NCI-H1092 treated with DMSO at 0.1 percent for 48 hours (cell line): ENCODE data around the gene NUDT5.
A peak's percentile ranks its signal among the peaks of the same experiment; 100 is the strongest.

Experiments
- DNase-seq: peaks from one replicate; lab custom pipeline; 2025; lab: John Stamatoyannopoulos, UW

Gene NUDT5

DNA sequence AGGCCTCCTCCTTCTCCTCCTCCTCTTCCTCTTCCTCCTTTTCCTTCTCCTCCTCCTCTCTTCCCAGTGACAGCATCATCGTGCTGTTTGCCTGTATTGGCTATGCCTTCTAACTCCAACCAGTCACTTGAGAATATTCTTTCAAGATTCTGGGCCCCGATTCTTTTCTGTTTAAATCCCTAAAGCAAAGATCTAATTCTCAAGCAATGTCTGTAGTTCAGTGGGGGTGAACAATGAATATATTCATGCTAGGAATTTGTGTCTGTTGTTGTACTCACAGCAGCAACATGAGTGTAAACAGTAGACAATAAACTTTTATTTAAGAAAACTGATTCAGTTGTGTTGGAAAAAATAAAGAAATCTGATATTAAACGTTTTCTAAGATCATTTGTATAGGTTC lies 30.7 kb downstream of the NUDT5 start:
- DNase-seq = no peak

GRCh38 chr10:12164085-12164484 lies 31.6 kb downstream of the NUDT5 start:
- no peak for DNase-seq

- DNase-seq = no peak
Measured at GRCh38 chr10:12162927-12163326, 32.8 kb downstream of the NUDT5 start.

- no peak for DNase-seq
Measured at GRCh38 chr10:12160664-12161063, 35.0 kb downstream of the NUDT5 start.

DNA sequence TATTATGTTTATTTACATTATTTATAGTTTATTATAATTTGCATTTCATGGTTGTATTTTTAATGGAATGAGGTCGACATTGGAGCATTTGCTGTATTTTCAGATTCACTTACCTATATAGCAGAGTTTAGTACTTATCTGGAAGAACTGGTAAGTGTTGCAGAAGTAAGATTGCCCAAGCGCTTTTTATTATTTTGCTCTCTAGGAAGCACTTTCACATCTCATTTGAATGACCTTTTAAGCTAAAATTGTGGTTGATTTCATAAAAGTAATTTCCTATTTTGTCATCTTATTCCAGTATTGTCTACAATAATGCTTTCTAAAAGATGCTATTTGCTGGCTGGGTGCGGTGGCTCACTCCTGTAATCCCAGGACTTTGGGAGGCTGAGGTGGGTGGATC lies 37.6 kb downstream of the NUDT5 start:
- no peak for DNase-seq

DNA sequence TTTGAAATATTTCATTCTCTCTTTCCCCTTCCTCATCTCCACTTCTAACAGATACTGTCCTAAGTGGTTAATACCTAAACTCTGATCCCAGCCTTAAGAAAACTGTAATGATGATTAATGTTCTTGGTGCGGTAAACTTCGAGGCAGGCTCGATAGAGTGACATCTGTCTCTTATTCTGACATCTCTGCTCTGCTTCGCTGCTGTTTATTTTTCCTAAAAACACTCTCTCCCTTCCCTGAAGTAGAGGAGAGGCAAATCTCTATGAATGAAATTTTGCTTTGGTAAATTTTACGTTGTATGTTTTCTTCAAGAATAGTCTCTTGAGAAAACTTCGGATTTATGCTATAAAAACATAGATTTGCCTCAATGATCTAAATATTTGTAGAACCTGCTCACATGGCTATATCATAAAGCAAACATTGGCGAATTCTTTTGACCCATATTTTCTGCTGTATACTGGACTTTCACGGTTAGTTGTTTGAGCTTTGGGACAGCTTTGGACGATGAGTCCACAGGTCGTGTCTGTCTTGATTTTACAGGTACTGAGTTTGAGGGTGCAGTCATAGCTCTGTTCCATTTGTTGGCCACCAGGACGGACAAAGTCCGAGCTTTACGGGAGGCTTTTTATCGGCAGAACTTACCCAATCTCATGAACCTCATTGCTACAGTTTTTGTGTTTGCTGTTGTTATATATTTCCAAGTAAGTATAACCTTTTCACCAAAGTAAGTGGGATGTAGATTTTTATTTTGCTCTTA lies 39.1 kb downstream of the NUDT5 start:
- DNase-seq = no peak

GRCh38 chr10:12154516-12154915 lies 41.2 kb downstream of the NUDT5 start:
- DNase-seq = no peak

GRCh38 chr10:12150163-12150562 lies 45.5 kb downstream of the NUDT5 start:
- no peak for DNase-seq

GRCh38 chr10:12144538-12144937 lies 51.2 kb downstream of the NUDT5 start:
- DNase-seq = no peak

DNA sequence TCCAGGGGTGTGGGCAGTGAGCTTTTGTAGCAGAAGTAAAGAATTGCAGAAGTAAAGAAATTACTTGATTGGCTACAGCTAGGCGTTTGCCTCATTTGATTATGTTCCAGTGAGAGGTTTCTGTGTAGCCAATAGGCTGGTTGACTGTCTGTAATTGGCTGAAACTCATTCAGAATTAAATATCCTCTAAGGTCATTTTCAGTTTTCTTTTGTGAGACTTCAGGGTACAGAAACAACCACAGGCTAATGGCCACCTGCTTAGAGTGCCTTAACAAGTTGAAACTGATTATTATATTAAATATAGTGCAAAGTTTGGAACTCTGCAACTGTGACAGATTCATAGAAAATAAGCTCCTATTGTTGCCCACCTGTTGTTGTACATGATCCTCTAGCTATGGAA lies 55.7 kb downstream of the NUDT5 start:
- no peak for DNase-seq

GRCh38 chr10:12135631-12136030 lies 60.1 kb downstream of the NUDT5 start:
- DNase-seq = no peak

- DNase-seq = peak; percentile 51
Measured at GRCh38 chr10:12130237-12130872, 65.3 kb downstream of the NUDT5 start.

DNA sequence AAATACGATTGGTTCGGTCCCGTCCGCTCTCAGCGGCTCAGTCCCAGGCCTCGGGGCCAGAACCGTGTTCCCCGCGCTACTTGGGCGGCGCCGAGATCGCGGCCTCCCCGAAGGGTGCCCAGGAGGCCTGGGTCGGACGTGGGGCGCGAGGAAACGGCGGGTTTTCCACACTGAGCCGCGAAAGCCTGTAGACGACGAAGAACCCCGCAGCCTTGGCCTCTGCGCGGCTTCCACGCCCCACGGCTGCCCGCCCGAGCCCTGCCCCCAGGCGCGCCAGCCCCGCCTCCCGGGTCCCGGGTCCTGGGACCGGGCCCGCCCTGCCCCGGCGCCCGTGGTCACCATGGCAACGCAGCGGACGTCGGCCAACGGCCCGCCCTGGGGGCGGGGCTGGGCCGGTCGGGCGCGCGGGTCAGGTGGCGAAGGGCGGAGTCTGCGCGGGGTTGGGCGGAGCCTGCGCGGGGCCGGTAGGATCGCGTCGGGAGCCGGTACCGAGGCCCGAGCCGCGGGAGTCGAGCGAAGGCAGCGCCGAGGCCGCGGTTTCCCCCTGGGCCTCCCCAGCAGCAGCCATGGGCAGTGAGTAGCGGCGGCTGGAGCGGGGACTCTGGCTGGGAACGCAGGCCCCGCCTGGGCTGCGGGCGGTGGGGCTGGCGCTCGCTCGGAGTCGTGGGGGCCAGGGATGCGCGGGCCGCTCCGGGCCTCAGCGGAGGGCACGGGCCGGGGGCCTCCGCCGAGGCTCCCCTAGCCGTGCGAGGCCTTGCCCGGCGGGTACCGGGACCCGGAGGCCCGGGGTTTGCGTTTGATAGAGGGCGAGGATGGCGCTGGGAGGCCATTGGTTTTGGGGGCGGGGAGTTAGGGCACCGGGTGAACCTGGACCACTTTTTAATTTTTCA lies 66.2 kb downstream of the NUDT5 start, which contains the start of gene SEC61A2:
TSS of gene SEC61A2 (plus strand) at position 456 of the 890 bp plus-strand sequence. CDS start at position 567, 111 bp downstream.
- peak; percentile 76 for DNase-seq

DNA sequence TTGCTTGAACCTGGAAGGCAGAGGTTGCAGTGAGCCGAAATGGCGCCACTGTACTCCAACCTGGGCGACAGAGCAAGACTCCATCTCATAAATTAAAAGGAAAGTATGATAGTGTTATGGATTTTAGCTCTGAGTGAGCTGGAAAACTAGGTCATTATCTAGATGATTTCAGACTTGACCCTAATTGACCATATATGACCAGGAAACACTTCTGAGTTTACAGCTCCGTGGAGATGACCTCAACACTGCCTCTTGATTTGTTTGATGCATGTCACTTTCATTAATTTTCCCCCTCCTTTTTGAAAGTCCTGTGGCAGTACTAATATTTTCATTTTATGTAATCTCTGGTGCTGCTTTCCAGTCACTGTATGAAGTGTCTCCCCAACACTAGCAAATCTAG lies 74.0 kb downstream of the NUDT5 start:
- no peak for DNase-seq
